Fibroblast of upper back skin (primary cell): ENCODE measurements around the gene C22orf39.

Experiments used
- DNase-seq: peaks from one replicate; pipeline ENCODE4 v3.0.0-alpha.2; 2013

The C22orf39 gene

DNA sequence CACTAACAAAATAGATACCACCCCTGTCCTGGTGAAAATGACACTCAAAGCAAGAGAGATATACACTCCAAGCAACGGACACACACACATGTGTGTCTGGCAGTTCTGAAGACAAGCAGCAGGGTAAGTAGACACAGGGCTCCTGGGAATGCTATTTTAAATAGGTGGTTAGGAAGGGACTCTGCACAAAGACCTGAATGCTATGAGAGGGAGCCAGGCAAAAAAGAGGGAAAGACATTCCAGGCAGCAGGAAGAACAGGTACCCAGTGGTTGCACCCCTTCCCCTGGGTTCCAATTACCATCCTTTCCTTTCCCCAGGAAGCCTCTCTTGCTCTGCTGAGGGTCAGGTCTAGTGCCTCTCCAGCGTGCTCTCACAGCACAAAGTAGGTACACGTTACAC, 28.5 kb upstream of the C22orf39 start:
- DNase-seq = no peak

GRCh38 chr22:19473578-19473977, 26.1 kb upstream of the C22orf39 start:
- no peak for DNase-seq

DNA sequence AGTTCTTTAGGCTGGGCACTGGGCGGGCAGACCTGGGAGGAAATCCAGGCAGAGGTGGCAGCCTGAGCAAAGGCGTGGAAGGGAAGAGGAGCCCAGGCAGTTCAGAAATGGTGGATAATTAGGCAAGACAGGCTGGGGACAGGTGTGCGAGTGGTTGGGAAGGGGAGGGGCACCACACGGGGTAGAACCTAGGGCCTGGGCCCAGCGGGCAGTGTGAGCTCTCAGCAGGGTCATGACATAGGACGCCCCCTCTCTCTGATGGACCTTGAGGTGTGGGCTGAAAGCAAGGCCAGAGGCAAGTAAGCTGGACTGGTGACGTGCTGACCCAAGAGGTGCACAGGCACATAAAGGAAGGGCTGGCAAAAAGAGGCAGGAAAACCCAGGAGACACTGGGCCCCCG, 24.7 kb upstream of the C22orf39 start:
- no peak for DNase-seq

- no peak for DNase-seq
Measured at GRCh38 chr22:19471572-19471971, 24.1 kb upstream of the C22orf39 start.

GRCh38 chr22:19470010-19470409, 22.5 kb upstream of the C22orf39 start:
- DNase-seq = no peak

DNA sequence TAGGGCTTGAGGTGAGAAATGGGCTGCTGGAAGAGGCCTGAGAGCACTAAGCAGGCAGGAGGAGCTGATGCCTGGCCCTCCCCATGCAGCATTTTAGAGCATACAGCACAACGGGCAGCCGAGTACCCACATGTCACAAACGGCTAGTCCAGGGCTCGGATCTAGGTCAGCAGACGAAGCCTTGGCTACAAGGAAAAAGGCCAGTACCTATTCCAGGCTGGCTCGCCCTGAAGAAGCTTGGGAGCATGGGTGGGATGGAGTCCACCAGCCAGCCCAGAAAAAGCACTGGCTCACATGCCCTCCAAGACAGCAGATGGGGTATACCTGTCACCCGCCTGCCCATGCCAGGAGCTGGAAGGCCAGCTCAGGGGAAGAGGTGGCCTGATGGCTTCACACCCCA, 21.9 kb upstream of the C22orf39 start:
- no peak for DNase-seq

GRCh38 chr22:19467912-19468311, 20.4 kb upstream of the C22orf39 start:
- no peak for DNase-seq

DNA sequence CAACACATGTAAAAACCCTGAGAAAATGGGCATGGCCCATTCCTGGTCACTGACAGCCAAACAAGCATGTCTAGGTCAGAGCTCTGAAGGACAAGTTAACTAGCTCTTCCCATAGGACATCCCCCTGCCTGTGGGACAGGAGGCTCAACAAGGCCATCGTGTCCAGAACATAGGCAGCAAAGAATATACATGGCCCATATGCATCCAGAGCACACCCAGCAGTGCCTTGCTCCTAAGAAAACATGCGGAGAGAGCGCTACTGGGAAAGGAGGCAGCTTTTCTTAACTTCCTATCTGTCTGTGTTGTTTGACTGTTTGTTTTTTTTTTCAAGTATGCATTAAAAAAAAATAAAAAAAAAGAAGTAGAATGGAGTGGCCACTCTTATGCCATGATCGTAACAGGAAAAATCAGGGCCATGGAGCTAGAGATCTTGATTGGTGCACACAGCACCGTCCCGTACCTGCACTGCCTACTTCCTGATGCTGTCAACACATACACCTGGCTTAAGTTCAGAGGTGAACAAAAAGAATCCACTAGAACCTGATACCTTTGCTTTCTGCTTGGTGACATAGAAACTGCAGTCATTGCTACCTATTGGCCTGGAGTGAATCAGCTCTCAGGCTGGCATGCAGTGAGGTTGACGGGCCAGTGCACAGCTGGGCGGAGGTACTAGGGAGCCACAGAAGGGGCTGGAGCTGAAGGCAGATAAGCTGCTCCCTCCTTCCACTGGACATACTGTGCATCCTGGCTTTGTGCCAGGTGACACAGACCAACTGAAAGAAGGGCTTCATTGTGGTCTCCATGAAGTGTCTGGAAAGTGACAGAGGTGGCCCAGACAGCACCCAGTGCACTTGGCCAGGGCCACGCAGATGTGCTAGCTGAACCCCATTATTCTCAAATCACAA, 19.6 kb upstream of the C22orf39 start:
- DNase-seq = no peak

DNA sequence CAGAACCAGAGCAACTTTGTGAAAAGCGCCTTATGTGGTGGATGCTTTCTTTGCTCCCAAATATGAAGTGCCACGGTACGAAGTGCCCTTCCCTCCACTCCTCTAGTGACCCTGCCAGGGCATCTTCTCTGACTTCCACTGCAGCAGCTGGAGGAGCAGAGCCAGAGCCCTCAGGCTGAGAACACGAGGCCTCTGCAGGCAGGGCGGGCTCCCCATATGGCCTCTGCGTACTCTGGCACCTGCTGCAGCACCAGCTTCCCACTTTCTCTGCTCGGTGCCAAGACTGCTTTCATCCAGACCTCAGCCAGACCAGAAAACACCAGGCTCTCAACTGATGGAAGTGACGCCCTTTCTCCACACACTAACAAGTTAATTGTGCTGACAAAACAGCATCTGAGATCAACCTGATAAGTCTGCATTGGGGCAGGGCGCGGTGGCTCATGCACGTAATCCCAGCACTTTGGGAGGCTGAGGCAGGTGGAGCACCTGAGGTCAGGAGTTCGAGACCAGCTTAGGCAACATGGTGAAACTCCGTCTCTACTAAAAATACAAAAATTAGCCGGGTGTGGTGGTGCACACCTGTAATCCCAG, 18.7 kb upstream of the C22orf39 start:
- DNase-seq = no peak

- no peak for DNase-seq
Measured at GRCh38 chr22:19464975-19465374, 17.5 kb upstream of the C22orf39 start.

DNA sequence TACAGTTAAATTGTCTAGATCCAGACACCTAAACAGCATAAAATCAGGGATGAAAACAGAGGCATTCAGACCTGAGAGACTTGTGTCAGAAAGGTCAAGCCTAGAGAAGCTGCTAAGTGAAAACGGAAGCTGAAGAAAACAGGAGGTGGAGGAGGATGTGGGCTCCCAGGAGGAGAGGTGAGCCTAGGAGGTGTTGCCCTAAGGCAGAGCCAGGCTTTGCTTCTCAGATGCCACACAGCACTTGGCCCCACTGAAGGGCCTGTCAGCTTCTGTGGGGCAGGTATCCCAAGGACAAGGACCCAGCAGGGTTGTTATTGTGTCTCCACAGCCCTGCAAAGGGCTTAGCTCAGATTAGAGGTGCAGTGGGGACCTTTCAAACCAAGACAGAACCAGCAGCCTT, 17.0 kb upstream of the C22orf39 start:
- DNase-seq = no peak

GRCh38 chr22:19463491-19464469, 16.3 kb upstream of the C22orf39 start:
- DNase-seq = no peak

- no peak for DNase-seq
Measured at GRCh38 chr22:19463008-19463407, 15.5 kb upstream of the C22orf39 start.

GRCh38 chr22:19461506-19461905, 14.0 kb upstream of the C22orf39 start:
- DNase-seq = no peak

DNA sequence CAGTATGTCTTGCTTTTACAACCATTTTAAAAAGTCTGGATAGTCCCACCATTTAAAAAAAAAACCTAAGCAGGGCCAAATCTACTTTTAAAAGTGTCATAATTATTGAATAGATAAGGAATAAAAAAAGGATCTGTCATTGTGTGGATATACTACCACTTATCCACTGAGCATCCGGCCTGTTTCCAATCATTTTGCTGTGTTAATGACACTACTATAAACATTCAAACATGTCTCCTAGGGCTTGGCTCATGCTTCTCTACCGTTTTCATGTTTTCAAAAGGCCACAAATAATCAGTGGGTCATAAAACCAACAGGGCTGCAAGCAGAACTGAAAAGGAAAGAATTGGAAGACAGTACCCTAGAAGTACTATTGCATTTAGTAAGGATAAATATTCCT, 12.5 kb upstream of the C22orf39 start:
- DNase-seq = no peak

DNA sequence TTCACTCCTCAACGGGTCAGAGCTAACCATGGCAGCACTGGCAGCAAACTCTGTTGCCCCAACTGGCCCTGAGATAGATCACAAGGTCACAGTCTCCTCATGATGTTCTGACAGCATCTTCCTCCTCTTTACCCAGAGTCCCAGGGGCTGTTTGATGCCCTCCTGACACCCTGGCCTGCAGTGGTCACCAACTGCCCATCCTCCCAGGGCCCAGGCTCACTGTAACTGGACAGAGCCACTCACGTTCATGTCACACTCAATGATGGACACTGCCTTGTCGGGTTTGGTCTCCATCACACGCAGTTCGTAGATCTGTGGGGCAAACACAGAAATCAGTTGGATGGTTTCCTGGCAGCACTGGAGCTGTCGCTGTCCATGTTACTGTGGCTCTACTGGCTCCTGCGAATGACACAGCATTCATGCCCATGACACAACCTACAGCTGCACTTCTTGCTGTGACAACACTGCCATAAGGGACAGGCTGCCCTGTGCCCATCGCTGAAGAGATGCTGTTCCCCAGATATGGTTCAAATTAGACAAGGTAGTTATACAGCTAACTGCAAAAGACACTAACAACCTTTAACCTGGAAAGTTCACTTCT, 10.4 kb upstream of the C22orf39 start:
- no peak for DNase-seq

- DNase-seq = no peak
Measured at GRCh38 chr22:19456541-19456940, 9.0 kb upstream of the C22orf39 start.

DNA sequence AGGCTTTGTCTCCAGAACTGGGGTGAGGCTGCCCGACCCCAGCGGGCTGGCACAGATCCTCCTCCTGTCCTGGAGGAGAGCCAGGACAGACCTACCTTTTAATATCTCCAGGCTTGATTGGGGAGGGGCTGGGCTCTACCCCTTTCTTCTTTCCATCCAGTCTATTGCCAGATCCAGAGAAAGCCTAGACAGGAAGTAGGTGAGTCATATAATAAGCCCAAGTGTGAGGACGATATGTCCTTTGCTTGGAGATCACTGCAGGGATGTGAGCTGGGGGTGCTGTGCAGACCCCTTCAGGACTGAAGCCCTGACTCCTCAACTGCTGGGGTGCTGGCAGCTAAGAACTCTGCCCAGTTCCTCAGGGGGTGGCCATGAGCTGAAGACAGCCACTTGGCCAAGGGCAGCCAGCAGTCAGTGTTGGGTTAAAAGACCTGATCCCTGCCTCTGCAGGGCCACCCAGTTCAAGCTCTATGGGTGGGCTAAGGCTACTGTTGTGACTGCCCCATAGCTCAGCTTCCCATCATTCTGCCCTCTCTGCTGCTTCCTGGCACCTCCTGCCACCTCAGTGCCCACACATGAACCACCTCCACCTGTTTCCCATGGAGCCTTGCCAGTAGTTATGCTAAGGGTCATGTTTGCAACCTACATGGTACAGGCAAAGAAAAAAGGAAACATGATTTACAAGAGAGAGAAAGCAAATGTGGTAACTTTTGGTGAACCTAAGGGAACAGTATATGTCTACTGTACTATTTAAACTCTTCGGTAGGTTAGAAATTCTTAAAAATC, 8.3 kb upstream of the C22orf39 start:
- no peak for DNase-seq

GRCh38 chr22:19455033-19455432, 7.5 kb upstream of the C22orf39 start:
- DNase-seq = no peak

GRCh38 chr22:19454156-19454555, 6.6 kb upstream of the C22orf39 start:
- DNase-seq = no peak

- DNase-seq = no peak
Measured at GRCh38 chr22:19453718-19454117, 6.2 kb upstream of the C22orf39 start.

GRCh38 chr22:19451570-19451969, 4.1 kb upstream of the C22orf39 start:
- DNase-seq = no peak
